Measurements from ENCODE around the gene SLC43A2. TPM values are rescaled to one million over a fixed set of nuclear protein-coding genes. Genes with fewer than 3 reads are reported as not detected.
A peak's percentile ranks its signal among the peaks of the same experiment; 100 is the strongest.

The SLC43A2 gene
- total RNA-seq, 2 donors from 2014 or later, result 9.6 to 22.4 TPM

GRCh38 chr17:1539811-1540210, 88.8 kb downstream of the SLC43A2 start:
- TF ChIP-seq CTCF (IDR thresholded peaks at IDR 0.05), result no peak
- TF ChIP-seq POLR2A (IDR thresholded peaks at IDR 0.05), result no peak
- no peak for DNase-seq

GRCh38 chr17:1535737-1536136, 92.9 kb downstream of the SLC43A2 start:
- TF ChIP-seq CTCF (IDR thresholded peaks at IDR 0.05), result no peak
- TF ChIP-seq POLR2A (IDR thresholded peaks at IDR 0.05), result no peak
- Histone ChIP-seq H3K4me3 (no peak overlapping the region), H3K9me3 (no peaks in the 10 kb centered on the region), H3K27ac (no peak overlapping the region), H3K4me1 (no peaks in the 10 kb centered on the region), H3K36me3 (replicated peaks in 1 of 2; ENCODE audit: insufficient read depth in 1 of 2, low read depth in 2 of 2) (peaks cover 20 to 27% of the 10 kb centered on the region in 2 donors), H3K27me3 (no peaks in the 10 kb centered on the region)
- intact Hi-C loops (cut with DNase I), result no loop called here
- DNase-seq (no peak), ATAC-seq (no peak)
- WGBS, 2 donors, result 87 to 88% methylated on average over 4 of the region's 4 CpGs

More at GRCh38 chr17:1539811-1540210, 88.8 kb downstream of the SLC43A2 start:
- WGBS, 2 donors, result 85 to 92% methylated on average over 15 of the region's 15 CpGs
- ATAC-seq, result no peak
- peaks cover 10 to 19% of the 10 kb centered on the region in 2 donors for H3K36me3 ChIP-seq (replicated peaks in 1 of 2; ENCODE audit: insufficient read depth in 1 of 2, low read depth in 2 of 2)
- intact Hi-C loops (cut with DNase I), result no loop called here
- H3K27me3 ChIP-seq, result no peaks in the 10 kb centered on the region
- H3K4me1 ChIP-seq, result no peaks in the 10 kb centered on the region
- H3K27ac ChIP-seq, result no peak overlapping the region
- no peaks in the 10 kb centered on the region for H3K9me3 ChIP-seq
- H3K4me3 ChIP-seq, result no peak overlapping the region

GRCh38 chr17:1533661-1534325, 94.8 kb downstream of the SLC43A2 start:
- no peak for DNase-seq
- no peaks in the 10 kb centered on the region for H3K27me3 ChIP-seq
- H3K4me3 ChIP-seq, result no peak overlapping the region
- no peak overlapping the region for H3K27ac ChIP-seq
- peaks cover 15 to 31% of the 10 kb centered on the region in 2 donors for H3K36me3 ChIP-seq (replicated peaks in 1 of 2; ENCODE audit: insufficient read depth in 1 of 2, low read depth in 2 of 2)
- no peaks in the 10 kb centered on the region for H3K4me1 ChIP-seq
- intact Hi-C loops (cut with DNase I), result no loop called here
- ATAC-seq, result no peak
- TF ChIP-seq POLR2A (IDR thresholded peaks at IDR 0.05) (no peak), CTCF (IDR thresholded peaks at IDR 0.05) (no peak)
- 89 to 94% methylated on average over 23 to 24 of the region's 24 CpGs for WGBS, 2 donors
- H3K9me3 ChIP-seq, result no peaks in the 10 kb centered on the region

GRCh38 chr17:1532836-1533602, 95.6 kb downstream of the SLC43A2 start:
- 81 to 97% methylated on average over 7 to 9 of the region's 10 CpGs for WGBS, 2 donors
- DNase-seq (peak in 1 of 4 donors; percentile 20), ATAC-seq (no peak)
- H3K4me1 ChIP-seq, result no peaks in the 10 kb centered on the region
- no peak overlapping the region for H3K4me3 ChIP-seq
- intact Hi-C loops (cut with DNase I), result no loop called here
- H3K9me3 ChIP-seq, result no peaks in the 10 kb centered on the region
- no peaks in the 10 kb centered on the region for H3K27me3 ChIP-seq
- no peak overlapping the region for H3K27ac ChIP-seq
- peaks cover 15 to 31% of the 10 kb centered on the region in 2 donors for H3K36me3 ChIP-seq (replicated peaks in 1 of 2; ENCODE audit: insufficient read depth in 1 of 2, low read depth in 2 of 2)
- TF ChIP-seq CTCF (IDR thresholded peaks at IDR 0.05) (peak in 2 of 7 experiments; percentile 7 to 27), POLR2A (IDR thresholded peaks at IDR 0.05) (no peak)

Data from body of pancreas (tissue), 4 donors.